Left lung (tissue), 10 donors: ENCODE results near the gene WDR36. TPM values are rescaled to one million over a fixed set of nuclear protein-coding genes. Genes with fewer than 3 reads are reported as not detected.

ENCODE experiments used
- ATAC-seq: fragments of 200-7000 bp; cut with Tn5 transposase; one replicate; pipeline ENCODE4 v1.9.1; 2020; ENCODE audit warnings: moderate library complexity
- DNase-seq, 4 donors: peaks; one replicate each; pipeline ENCODE4 v3.0.0-alpha.2; 2013 to 2020
- H3K27ac ChIP-seq, 2 donors: fragments of 200-600 bp; sonication (generic) in 1 of 2; one replicate each; pipeline versions ENCODE4 v1.5.0 to v1.8.0; 2020 to 2021
- H3K27me3 ChIP-seq, 2 donors: fragments of 200-600 bp; sonication (generic) in 1 of 2; one replicate each; pipeline versions ENCODE4 v1.5.0 to v1.8.0; 2020 to 2021
- H3K36me3 ChIP-seq, 2 donors: fragments of 200-600 bp; sonication (generic) in 1 of 2; one replicate each; pipeline versions ENCODE4 v1.5.0 to v1.8.0; 2020 to 2021
- H3K4me1 ChIP-seq, 2 donors: fragments of 200-600 bp; one replicate each; pipeline ENCODE4 v1.8.0; 2021
- H3K4me3 ChIP-seq, 2 donors: fragments of 200-600 bp; sonication (generic) in 1 of 2; one replicate each; pipeline versions ENCODE4 v1.5.0 to v1.8.0; 2020 to 2021; ENCODE audit warnings: mild to moderate bottlenecking in 1 of 2
- H3K9me3 ChIP-seq, 2 donors: fragments of 200-600 bp; sonication (generic) in 1 of 2; one replicate each; pipeline versions ENCODE4 v1.5.0 to v1.8.0; 2020 to 2021
- intact Hi-C, 2 donors: fragments of 100-400 bp; cut with DNase I; formaldehyde crosslinking; loops; one replicate each; pipeline versions ENCODE4 v1.11.2 to v1.14.2; 2022
- polyA plus RNA-seq, 6 donors: library from polyadenylated mRNA; unstranded; fragments of 120-200 nt; gene quantifications; one replicate each; pipeline ENCODE4 v1.2.1, GENCODE V29; 2013; ENCODE audit not compliant: insufficient read length in 6 of 6
- total RNA-seq, 2 donors: library from RNA; stranded (reverse); fragmentation: NEBNext Ultra II Directional; extraction: Animal tissue kit (Norgen Biotek cat#: 25700); gene quantifications; one replicate each; pipeline ENCODE4 v1.2.1, GENCODE V29; 2021
- TF ChIP-seq, protein P1 (sequence below), 2 donors: fragments of 200-600 bp; sonication (generic) in 1 of 2; IDR thresholded peaks; one replicate each; pipeline versions ENCODE4 v1.5.0 to v1.8.0; 2021; ENCODE audit warnings: antibody characterized with exemption in 2 of 2
- donor health status: DM: no; HTN: yes; CAD: no.
- donor health status: DM: no; HTN: no; CAD: no.

The WDR36 gene
- total and polyA plus RNA-seq, 8 donors = 23.1 to 37.9 (median 33.2) TPM

DNA sequence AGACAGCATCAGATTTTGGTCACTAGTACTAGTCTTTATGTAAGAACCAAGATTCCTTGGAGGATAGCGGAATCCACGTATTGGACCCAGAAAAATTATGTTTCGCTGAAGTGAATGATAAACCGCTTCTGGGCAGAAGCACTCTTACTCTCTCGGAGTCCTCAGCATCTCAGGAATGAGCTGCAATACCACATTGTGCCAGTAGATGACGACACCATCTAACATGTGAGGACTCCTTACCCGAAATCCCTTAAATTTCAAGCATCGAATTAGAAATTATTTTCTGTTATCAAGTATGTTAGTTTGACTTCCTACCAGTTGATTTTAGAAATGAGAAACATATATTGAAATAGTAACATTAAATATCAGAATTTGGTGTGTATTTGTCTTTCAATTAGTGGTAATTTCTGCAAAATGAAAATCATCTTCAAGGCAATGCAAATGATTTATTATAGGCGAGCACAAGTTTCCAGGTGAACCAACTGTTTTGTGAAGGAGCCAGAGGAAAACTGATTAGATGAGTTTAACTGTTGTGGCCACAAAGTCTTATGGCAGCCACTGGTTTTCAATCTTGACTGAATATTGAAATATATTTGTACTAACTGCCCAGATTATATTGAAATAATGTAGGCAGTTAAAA lies 66.1 kb downstream of the WDR36 start:
- ATAC-seq (peak; percentile 93), DNase-seq (peak in 3 of 4 donors; percentile 43 to 84 (median 71))
- Histone ChIP-seq H3K4me1 (no peaks in the 10 kb centered on the region), H3K4me3 (no peak overlapping the region), H3K27ac (no peak overlapping the region), H3K9me3 (no peaks in the 10 kb centered on the region), H3K36me3 (no peaks in the 10 kb centered on the region), H3K27me3 (no peaks in the 10 kb centered on the region)
- intact Hi-C loops = no loop called here
- TF ChIP-seq, protein P1, sequence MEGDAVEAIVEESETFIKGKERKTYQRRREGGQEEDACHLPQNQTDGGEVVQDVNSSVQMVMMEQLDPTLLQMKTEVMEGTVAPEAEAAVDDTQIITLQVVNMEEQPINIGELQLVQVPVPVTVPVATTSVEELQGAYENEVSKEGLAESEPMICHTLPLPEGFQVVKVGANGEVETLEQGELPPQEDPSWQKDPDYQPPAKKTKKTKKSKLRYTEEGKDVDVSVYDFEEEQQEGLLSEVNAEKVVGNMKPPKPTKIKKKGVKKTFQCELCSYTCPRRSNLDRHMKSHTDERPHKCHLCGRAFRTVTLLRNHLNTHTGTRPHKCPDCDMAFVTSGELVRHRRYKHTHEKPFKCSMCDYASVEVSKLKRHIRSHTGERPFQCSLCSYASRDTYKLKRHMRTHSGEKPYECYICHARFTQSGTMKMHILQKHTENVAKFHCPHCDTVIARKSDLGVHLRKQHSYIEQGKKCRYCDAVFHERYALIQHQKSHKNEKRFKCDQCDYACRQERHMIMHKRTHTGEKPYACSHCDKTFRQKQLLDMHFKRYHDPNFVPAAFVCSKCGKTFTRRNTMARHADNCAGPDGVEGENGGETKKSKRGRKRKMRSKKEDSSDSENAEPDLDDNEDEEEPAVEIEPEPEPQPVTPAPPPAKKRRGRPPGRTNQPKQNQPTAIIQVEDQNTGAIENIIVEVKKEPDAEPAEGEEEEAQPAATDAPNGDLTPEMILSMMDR (IDR thresholded peaks at IDR 0.05) = peak; percentile 89 to 99

DNA sequence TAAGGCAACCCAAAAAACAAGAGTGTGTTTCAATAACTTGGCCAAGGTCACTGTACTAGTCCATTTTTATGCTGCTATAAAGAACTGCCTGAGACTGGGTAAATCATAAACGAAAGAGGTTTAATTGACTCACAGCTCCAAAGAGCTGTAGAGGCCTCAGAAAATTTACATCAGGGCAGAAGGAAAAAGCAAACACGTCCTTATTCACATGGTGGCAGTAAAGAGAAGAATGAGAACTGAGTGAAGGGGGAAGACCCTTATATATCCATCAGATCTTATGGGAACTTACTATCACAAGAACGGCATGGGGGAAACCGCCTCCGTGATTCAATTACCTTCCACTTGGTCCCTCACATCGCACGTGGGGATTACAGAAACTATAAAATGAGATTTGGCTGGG lies 67.7 kb downstream of the WDR36 start:
- Histone ChIP-seq H3K27ac (no peak overlapping the region), H3K27me3 (no peaks in the 10 kb centered on the region), H3K4me3 (no peak overlapping the region), H3K9me3 (no peaks in the 10 kb centered on the region), H3K4me1 (no peaks in the 10 kb centered on the region), H3K36me3 (no peaks in the 10 kb centered on the region)
- intact Hi-C loops = no loop called here
- TF ChIP-seq, protein P1 (IDR thresholded peaks at IDR 0.05) = no peak
- DNase-seq (peak in 1 of 4 donors; percentile 8), ATAC-seq (no peak)

DNA sequence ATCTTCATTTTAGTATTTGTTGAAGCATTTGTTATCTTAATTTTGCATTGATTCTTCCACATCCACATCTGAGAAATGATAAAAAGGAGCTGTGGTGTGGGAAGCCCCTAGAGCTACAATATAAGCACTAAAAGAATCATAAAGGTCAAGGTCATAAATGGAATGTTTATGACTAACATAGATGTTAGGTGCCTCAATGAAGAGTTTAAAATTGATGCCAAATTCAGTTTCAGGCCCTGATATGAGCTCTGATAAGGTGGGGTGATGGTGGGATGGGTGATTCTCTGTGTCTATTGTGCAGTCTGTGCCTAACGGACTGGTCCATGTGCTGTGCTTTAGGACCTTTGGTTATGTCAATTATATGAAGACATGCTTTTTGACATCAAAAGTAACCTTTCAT lies 70.9 kb downstream of the WDR36 start:
- TF ChIP-seq, protein P1 (IDR thresholded peaks at IDR 0.05) = no peak
- intact Hi-C loops = no loop called here

DNA sequence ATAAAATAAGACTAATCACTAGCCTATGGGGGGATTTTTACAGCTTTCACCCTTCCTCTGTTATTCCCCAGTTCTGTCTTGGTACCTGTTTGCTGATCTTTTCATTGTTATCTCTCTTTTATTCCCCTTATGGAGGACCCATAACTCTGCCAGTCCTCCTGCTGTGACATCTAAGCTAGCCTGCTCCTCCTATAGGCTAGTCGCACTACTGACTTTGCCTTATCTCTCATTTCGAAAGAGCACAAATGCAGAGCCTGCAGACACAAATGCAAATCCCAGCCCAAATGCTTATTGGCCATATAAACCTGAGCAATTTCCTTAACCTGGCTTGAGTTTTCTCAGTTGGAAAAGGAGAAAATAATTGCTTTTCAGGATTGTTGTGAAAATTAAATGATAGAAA lies 72.9 kb downstream of the WDR36 start:
- no peak for DNase-seq
- H3K27ac ChIP-seq = no peak overlapping the region
- H3K4me1 ChIP-seq = no peaks in the 10 kb centered on the region
- intact Hi-C loops = no loop called here
- H3K27me3 ChIP-seq = no peaks in the 10 kb centered on the region
- H3K9me3 ChIP-seq = no peaks in the 10 kb centered on the region
- TF ChIP-seq, protein P1 (IDR thresholded peaks at IDR 0.05) = no peak
- no peak overlapping the region for H3K4me3 ChIP-seq
- ATAC-seq = no peak
- H3K36me3 ChIP-seq = no peaks in the 10 kb centered on the region

More for the DNA sequence above, 70.9 kb downstream of the WDR36 start:
- Histone ChIP-seq H3K36me3 (no peaks in the 10 kb centered on the region), H3K27me3 (no peaks in the 10 kb centered on the region), H3K4me3 (no peak overlapping the region), H3K4me1 (no peaks in the 10 kb centered on the region), H3K27ac (no peak overlapping the region), H3K9me3 (no peaks in the 10 kb centered on the region)
- ATAC-seq (no peak), DNase-seq (no peak)

DNA sequence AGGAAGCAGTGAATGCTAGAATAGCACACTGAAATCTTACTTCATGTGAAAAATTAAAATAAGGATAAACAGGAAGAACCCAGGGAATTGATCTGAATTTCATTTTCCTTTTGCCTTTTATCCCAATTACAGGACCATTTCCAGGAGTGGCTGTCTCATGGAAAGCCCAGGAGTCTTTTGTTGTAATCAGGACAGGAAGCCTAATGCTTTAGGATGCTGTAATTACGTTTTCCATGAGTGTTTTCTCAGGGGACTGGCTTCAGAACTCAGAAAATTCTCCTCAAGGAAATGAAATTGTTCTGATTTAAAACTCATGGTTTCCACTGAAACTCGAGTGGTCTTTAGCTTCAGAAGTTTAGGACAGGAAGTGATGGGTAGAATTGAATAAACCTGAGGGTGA lies 75.4 kb downstream of the WDR36 start:
- no peak for DNase-seq
- intact Hi-C loops = no loop called here

More for the DNA sequence above, 75.4 kb downstream of the WDR36 start:
- Histone ChIP-seq H3K27ac (no peak overlapping the region), H3K36me3 (no peaks in the 10 kb centered on the region), H3K27me3 (no peaks in the 10 kb centered on the region), H3K4me3 (no peak overlapping the region), H3K4me1 (no peaks in the 10 kb centered on the region), H3K9me3 (no peaks in the 10 kb centered on the region)
- TF ChIP-seq, protein P1 (IDR thresholded peaks at IDR 0.05) = no peak
- ATAC-seq = no peak
